GM15510 (cell line): ENCODE data around the gene SREBF2.

ENCODE experiments used
- POLR2A ChIP-seq: IDR thresholded peaks from 3 replicates; pipeline ENCODE4 v1.6.1; 2011; ENCODE audit warnings: borderline replicate concordance; ENCODE audit not compliant: insufficient read length; ENCODE audit errors: extremely low read depth

The SREBF2 gene

DNA sequence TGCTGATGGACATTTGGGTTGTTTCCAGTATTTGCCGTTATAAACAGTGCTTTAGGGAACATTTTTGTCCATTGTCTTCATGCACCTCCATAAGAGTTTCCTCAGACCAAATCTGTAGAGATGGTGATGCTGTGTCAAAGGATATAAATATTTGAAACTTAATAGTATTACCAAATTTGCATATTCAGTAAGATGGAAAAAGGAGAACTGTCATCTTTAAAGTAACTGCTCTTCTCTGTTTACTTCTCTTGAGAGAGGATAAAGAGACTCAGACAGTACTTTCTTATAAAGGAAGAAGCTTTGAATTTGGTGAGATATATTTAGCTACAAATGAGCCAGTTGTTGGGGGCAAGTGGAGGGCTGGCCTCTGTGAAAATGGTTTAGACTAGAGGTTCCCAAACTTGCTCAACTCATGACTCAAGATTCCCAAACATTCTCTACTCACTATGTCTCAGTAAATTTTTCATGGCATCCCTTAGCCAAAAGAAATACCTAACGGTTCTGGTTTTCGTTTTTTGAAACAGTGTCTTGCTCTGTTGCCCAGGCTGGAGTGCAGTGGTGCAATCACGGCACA is 55.8 kb downstream of the SREBF2 start:
- no peak for TF ChIP-seq POLR2A

DNA sequence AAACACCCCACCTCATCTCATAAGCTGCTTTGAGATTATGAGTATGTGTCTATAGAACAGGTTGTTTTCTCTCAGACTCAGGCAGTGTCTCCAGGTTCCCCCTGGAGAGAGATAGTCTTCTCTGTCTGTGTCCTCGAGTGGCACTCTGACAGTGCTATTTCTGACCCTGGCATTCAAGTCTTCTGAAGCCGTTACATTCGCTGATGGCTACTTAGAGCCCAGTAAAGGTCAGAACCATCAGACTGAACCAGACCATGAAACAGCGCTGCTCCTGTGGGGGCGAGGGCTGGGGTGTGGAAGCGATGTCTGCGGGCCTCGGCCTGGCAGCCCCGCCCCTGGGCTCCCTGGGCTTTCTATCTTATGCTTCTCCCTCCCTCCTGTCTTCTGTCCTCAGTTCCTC is 58.5 kb downstream of the SREBF2 start:
- TF ChIP-seq POLR2A = no peak

DNA sequence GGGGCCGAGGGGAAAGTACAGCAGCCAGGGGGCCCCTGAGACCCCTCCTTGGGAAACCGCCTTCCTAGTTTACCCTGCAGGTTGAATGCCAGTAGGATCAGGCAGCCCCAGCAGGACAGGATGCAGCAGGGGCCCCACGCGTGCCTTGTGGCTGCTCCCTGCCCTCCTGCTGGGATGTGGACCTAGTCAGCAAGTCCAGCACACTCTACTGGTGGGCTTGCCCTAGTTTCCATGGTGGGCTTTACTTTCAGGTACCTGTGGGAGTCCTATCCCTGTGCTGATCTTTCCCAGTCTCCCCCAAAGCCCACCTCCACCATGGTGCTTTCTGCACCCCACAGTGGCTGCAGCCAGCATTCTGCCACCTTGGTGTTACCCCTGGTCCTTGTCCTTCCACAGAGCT is 59.8 kb downstream of the SREBF2 start:
- no peak for TF ChIP-seq POLR2A

DNA sequence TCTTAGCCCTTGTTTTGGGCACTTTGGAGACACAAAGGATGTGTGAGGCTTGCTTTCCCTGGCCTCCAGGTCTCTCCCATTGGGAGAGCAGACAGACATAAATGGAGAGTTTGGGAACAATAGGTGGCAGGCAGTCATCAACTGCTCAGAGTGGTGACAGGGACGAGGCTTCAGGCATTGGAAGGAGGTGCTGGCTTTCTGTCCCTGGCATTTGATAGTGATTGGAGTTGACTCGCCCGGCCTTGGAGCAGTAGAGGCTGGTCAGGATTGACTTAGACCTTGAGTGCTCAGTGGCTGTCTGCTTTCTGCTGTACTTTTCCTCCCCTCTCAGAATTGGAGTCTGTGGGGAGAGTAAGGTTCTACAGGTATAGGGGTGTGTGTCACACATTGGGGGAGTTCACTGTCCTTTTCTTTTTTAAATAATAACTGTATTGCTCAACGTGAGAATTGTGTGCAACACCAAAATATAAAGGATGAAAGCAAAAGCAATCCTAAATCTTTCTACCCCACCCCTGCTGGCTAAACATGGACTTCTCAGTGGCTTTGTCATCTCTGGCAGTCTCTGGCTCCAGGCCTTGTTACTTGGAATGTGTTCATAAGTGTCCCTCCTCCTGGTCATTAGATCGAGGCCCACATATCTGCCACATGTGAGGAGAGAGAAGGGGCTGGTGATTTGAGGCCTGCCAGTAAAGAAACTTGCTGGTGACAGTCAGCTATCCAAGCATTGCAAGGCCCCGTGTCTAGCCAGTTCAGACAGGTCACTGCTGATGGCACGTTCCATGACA is 60.9 kb downstream of the SREBF2 start:
- TF ChIP-seq POLR2A = no peak

DNA sequence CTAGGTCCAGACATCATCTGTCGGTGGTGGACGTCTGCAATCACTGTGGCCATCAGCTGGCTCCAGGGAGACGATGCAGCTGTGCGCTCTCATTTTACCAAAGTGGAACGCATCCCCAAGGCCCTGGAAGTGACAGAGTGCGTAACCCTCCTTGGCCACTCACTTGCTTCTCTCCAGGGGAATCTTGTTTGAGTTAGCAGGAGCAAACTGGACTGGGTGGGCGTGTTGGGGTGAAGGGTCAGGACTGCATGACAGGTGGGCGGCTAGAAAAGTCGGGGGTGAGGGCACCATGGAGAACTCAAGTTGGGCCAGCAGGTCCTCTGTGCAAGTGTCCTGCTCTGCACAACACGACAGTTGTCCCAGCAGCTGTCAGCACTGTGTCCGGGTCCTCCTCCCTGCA is 65.7 kb downstream of the SREBF2 start:
- no peak for TF ChIP-seq POLR2A

DNA sequence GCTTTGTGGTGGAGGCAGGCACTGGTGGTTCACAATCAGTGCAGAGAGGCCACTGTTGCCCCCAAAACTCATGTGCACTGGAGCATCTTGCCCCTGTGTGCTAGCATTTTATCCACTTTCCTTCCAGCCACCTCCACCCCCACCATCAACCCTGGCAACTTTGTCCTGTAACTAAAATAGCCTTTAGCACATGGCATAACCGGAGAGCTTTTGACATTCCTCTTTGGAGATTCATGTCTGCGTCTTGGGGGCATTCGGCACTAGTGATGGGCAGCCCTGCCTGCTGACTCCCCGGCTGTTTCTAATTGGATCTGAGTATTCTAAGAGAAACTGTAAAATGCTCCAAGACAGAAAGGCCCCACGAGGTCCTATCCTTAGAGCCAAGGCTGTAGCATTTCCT is 66.2 kb downstream of the SREBF2 start:
- TF ChIP-seq POLR2A = no peak

DNA sequence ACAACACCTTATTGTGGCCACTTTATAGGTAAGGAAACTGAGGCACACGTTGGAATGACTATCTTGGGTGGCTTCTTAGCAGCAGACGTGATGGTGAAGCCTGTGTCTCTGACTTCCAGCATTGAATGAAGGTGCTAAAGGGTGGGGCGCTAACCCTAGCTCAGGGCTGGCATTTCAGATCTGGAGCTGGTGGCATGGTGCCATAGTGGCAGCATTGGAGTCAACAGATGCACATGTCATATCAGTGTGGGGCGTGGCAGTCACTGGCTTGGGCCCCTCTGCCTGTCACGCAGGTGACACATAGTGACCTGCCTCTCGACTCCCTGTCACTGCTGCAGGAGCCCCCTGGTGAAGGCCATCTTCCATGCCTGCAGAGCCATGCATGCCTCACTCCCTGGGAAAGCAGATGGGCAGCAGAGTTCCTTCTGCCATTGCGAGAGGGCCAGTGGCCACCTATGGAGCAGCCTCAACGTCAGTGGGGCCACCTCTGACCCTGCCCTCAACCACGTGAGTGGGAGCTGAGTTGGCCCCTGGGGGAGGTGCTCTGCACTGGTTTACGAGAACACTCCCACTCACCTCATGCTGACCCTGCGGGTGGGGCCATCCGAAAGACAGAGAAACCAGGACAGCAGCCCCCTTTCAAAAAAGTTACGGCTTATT is 67.2 kb downstream of the SREBF2 start:
- TF ChIP-seq POLR2A = no peak

DNA sequence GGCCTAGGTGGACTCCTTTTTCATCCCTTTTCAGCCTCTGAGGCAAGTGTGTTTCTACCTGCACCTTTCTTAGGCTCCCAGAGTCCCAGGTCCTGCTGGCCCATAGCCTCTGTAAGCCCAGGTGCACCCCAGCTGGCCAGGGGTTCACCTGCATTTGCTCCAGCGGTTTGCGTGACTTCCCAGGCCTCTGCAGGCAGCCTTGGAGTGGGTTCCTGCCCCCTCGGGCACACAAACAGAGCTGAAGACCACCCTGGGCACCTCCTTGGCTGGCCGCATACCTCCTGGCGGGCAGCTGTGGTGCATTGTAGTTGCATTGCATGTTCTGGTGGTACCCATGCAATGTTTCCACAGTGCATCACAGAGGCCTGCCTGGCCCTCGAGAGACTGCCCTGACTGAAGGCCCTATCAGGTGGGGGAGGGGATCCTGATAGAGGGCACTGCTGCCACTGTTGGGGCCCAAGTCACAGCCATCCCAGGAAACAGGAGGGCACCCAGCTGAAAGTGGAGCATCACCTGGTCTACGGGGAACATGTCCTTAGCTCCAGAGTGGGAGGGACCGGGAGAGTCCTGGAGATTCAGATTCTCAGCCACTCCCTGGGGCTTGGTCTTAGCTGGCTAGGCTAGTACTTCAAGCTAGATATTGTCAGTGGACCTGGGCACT is 67.9 kb downstream of the SREBF2 start:
- no peak for TF ChIP-seq POLR2A

DNA sequence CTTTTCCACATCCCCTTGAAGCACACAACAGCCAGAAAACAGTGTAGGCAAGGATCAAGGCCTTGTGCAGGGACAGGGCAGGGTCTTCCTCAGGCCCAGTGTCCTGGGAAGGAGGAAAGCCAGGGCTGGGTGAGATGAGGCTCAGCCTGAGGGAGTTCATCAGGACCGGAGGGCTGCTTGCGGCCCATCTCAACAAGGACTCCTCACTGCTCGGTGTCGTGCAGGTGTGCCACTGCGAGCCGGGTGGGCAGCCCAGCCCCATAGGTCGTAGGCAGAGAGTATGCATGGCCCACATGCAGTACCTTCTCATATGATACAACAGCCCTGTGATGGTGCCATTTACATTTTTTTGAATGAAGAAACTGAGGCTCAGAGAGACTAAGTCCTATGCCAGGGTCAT is 69.1 kb downstream of the SREBF2 start:
- TF ChIP-seq POLR2A = no peak

DNA sequence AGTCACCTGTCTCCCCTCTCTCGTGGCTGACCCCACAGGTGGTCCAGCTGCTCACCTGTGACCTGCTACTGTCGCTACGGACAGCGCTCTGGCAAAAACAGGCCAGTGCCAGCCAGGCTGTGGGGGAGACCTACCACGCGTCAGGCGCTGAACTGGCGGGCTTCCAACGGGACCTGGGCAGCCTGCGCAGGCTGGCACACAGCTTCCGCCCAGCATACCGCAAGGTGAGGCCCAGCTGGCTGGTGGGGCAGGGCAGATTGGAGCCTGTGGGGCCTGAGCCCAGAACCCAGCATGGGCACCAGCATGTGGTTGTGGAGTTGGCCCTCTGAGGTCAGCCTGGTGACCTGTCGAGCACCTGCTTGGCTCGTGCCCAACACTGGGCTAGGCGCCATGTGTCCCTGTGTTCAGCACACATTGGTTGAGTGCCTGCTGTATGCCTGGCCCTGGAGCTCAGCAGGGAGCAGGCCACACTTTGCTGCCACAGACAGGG is 70.1 kb downstream of the SREBF2 start:
- TF ChIP-seq POLR2A = no peak

DNA sequence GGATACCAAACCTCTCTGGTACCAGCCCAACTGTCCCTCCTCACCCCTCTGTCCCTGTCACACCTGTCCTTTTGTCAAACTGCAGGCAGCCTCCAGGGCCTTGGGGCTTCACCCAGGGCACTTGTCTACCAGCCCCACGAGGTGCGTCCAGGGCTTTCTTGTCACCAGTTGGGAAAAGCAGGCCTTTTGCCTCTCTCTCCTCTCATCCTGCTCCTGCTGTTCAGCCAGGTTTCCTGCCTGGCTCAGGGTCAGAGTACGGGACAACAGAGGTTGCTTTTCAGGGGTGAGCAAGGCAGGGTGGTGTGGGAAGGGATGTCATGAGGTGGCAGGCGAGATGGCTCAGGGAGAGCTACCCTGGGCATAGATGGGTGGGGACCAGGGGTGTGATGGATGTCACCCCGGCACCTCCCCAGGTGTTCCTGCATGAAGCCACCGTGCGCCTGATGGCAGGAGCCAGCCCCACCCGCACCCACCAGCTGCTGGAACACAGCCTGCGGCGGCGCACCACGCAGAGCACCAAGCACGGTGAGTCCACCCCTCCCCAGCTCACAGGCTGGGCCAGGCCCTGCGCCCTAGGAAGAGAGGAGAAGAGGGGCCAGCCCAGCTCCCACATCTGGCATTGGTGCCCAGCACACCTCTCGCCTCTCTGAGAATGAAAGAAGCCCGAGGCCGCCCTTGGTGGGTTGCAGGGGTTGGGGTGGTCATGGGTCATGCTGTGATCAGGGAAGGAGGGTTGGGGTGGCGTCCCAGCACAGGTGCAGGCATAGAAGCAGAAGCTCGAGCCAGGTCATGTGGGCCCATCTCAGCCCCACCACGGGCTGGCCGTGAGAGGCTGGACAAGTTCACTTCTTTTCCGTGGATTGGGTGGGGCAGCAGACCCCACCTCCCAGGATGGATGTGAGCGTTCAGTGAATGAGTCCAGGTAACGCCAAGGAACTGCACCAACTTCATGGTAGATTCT is 71.8 kb downstream of the SREBF2 start:
- no peak for TF ChIP-seq POLR2A

DNA sequence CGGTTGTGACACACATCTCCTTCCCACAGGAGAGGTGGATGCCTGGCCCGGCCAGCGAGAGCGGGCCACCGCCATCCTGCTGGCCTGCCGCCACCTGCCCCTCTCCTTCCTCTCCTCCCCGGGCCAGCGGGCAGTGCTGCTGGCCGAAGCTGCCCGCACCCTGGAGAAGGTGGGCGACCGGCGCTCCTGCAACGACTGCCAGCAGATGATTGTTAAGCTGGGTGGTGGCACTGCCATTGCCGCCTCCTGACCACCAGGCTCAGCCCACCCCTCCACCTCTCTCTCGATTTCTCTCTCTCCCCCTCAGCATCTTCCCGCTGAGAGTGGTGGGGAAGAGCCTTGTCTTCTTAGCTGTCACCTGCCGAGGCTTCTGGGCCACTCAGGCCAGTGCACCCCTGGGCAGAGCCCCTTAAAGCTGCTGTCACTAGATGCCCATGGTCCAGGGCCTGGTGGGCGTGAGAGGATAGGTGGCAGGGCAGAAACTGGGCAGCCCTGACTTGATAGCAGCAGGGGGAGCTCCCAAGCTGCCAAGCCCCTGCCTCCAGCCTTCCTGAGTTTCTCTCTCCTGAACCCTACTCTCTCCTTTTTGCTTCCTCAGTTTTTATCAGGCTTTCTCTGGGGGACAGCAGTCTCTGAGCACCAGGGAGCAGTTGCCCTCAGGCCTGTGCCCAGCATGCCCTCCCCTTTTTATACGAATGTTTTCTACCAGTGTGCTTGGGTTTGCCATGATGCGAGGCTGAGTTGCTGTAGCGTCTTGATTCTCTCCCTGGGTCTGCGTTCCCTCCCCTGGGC is 72.7 kb downstream of the SREBF2 start:
- TF ChIP-seq POLR2A = no peak

DNA sequence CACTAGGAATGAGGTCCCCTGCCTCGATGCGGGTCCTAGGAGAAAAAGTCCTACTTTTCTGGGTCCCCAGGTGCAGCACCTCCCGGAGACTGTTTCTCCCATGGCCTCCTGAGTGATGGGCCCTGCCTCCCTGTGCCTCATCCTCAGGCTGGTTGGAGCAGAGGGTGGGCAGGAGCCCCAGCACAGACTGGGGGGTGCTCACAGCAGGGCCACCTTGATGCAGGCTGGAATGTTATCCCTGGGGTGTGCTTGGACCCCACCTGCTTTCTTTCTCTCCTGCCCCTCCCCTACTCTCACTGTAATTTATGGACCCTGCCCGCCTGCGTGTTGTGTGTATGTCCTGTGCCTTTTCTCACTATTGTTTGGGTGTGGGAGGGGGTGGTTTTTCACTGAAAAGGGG is 73.9 kb downstream of the SREBF2 start:
- TF ChIP-seq POLR2A = no peak
